NCI-H1694 treated with DMSO at 0.1 percent for 48 hours (cell line): ENCODE results near the gene MRPL1.
"Not testable (repeated sequence)": the region's sequence is repeated elsewhere in the genome, so short reads cannot be mapped to it uniquely, and the experiment has no call there.

ENCODE experiments used
- DNase-seq: peaks from one replicate; lab custom pipeline; 2025; lab: John Stamatoyannopoulos, UW

Gene MRPL1

GRCh38 chr4:77982900-77983540 lies 120.4 kb downstream of the MRPL1 start:
- DNase-seq, result not testable (repeated sequence)

- not testable (repeated sequence) for DNase-seq
Measured at GRCh38 chr4:77983612-77984311, 121.1 kb downstream of the MRPL1 start.

- DNase-seq, result no peak
Measured at GRCh38 chr4:77989968-77990367, 127.3 kb downstream of the MRPL1 start.

- no peak for DNase-seq
Measured at GRCh38 chr4:77990456-77990855, 127.8 kb downstream of the MRPL1 start.

GRCh38 chr4:77990904-77991358 lies 128.3 kb downstream of the MRPL1 start:
- DNase-seq, result no peak

GRCh38 chr4:77992581-77992980 lies 130.0 kb downstream of the MRPL1 start:
- no peak for DNase-seq

GRCh38 chr4:77994194-77994721 lies 131.6 kb downstream of the MRPL1 start:
- no peak for DNase-seq

- DNase-seq, result no peak
Measured at GRCh38 chr4:77996076-77996475, 133.4 kb downstream of the MRPL1 start.

- no peak for DNase-seq
Measured at GRCh38 chr4:78001531-78001930, 138.9 kb downstream of the MRPL1 start.

GRCh38 chr4:78002260-78002659 lies 139.6 kb downstream of the MRPL1 start:
- DNase-seq, result no peak
